NCI-H2107 treated with DMSO at 0.1 percent for 48 hours (cell line): ENCODE results near the gene CCBE1.

ENCODE experiments used
- DNase-seq: peaks from one replicate; lab custom pipeline; 2025; ENCODE audit not compliant: unreplicated experiment; lab: John Stamatoyannopoulos, UW

The CCBE1 gene

GRCh38 chr18:59509481-59510442 is 187.5 kb downstream of the CCBE1 start:
- DNase-seq = no peak

GRCh38 chr18:59505356-59505755 is 191.9 kb downstream of the CCBE1 start:
- DNase-seq = no peak

- DNase-seq = no peak
Observed at GRCh38 chr18:59502274-59503175, 194.7 kb downstream of the CCBE1 start.

- no peak for DNase-seq
Observed at GRCh38 chr18:59501920-59502273, 195.3 kb downstream of the CCBE1 start.

- DNase-seq = no peak
Observed at GRCh38 chr18:59500765-59501164, 196.5 kb downstream of the CCBE1 start.

- DNase-seq = no peak
Observed at GRCh38 chr18:59498506-59499086, 198.6 kb downstream of the CCBE1 start.

GRCh38 chr18:59492756-59493421 is 204.3 kb downstream of the CCBE1 start:
- DNase-seq = no peak

- no peak for DNase-seq
Observed at GRCh38 chr18:59488899-59489298, 208.3 kb downstream of the CCBE1 start.

GRCh38 chr18:59485382-59485781 is 211.8 kb downstream of the CCBE1 start:
- DNase-seq = no peak

GRCh38 chr18:59484561-59485328 is 212.5 kb downstream of the CCBE1 start:
- no peak for DNase-seq

- DNase-seq = no peak
Observed at GRCh38 chr18:59484131-59484530, 213.1 kb downstream of the CCBE1 start.

GRCh38 chr18:59481436-59481835 is 215.8 kb downstream of the CCBE1 start:
- DNase-seq = no peak

GRCh38 chr18:59479776-59480175 is 217.4 kb downstream of the CCBE1 start:
- no peak for DNase-seq

GRCh38 chr18:59478591-59478990 is 218.6 kb downstream of the CCBE1 start:
- no peak for DNase-seq

GRCh38 chr18:59477849-59478248 is 219.4 kb downstream of the CCBE1 start:
- DNase-seq = no peak

- DNase-seq = no peak
Observed at GRCh38 chr18:59470561-59471121, 226.6 kb downstream of the CCBE1 start.

- DNase-seq = no peak
Observed at GRCh38 chr18:59469463-59470180, 227.6 kb downstream of the CCBE1 start.

GRCh38 chr18:59468821-59469220 is 228.4 kb downstream of the CCBE1 start:
- no peak for DNase-seq

GRCh38 chr18:59467497-59467896 is 229.7 kb downstream of the CCBE1 start:
- DNase-seq = no peak
